B cell (primary cell): Measurements from ENCODE around the gene ATXN7L3.

ENCODE experiments used
- CTCF ChIP-seq: fragments of 200-600 bp; IDR thresholded peaks from one replicate; pipeline ENCODE4 v1.8.0; 2022; ENCODE audit warnings: antibody characterized with exemption, mild to moderate bottlenecking
- EZH2 ChIP-seq: IDR thresholded peaks from 2 replicates; pipeline ENCODE4 v1.6.1; 2012; ENCODE audit warnings: borderline replicate concordance, low read depth, mild to moderate bottlenecking, moderate library complexity, low read length; ENCODE audit not compliant: insufficient read depth, poor library complexity, severe bottlenecking

- TF ChIP-seq CTCF (no peak), EZH2 (no peak)
Measured at GRCh38 chr17:44190481-44190880, 9.2 kb downstream of the ATXN7L3 start.
